BJ (cell line): ENCODE results near the gene NELL1. TPM values are rescaled to one million over a fixed set of nuclear protein-coding genes. Genes with fewer than 3 reads are reported as not detected.
"Not testable (repeated sequence)": the region's sequence is repeated elsewhere in the genome, so short reads cannot be mapped to it uniquely, and the experiment has no call there.

ENCODE experiments used
- CTCF ChIA-PET: fragments of 350-600 bp; formaldehyde crosslinking; extraction: SDS; loops from one replicate; lab custom pipeline; 2021; ENCODE audit warnings: antibody characterized with exemption, inconsistent platforms; lab: Yijun Ruan, JAX
- POLR2A ChIA-PET: fragments of 300-600 bp; sonication (Branson Sonifier 250); formaldehyde crosslinking; extraction: SDS; loops from one replicate; lab custom pipeline; 2021; ENCODE audit warnings: antibody characterized with exemption; lab: Charles Lee
- DNase-seq: peaks from one replicate; pipeline ENCODE4 v3.0.0-alpha.2; 2011; ENCODE audit warnings: low read depth
- H3K27me3 ChIP-seq: 2 replicates; pipeline ENCODE4 v1.6.0; 2011; ENCODE audit warnings: low read length; ENCODE audit not compliant: control insufficient read depth, insufficient read depth
- H3K36me3 ChIP-seq: 2 replicates; pipeline ENCODE4 v1.5.1; 2011; ENCODE audit warnings: low read length; ENCODE audit not compliant: control insufficient read depth, insufficient read depth
- H3K4me3 ChIP-seq: 2 replicates; pipeline ENCODE4 v1.5.1; 2011; ENCODE audit warnings: low read depth, mild to moderate bottlenecking, control low read depth, low read length
- polyA plus RNA-seq: library from polyadenylated mRNA; depleted of rRNA; stranded (reverse); fragments of >200 nt; gene quantifications from 2 replicates; pipeline ENCODE4 v1.2.3, GENCODE V29; 2011
- TF ChIP-seq, protein P1 (sequence below): IDR thresholded peaks from 2 replicates; pipeline ENCODE4 v1.5.1; 2011; ENCODE audit warnings: low read depth, mild to moderate bottlenecking, control low read depth, inconsistent platforms, low read length, moderate library complexity; ENCODE audit not compliant: insufficient read depth

Gene NELL1
- polyA plus RNA-seq, 1 experiment = not detected

DNA sequence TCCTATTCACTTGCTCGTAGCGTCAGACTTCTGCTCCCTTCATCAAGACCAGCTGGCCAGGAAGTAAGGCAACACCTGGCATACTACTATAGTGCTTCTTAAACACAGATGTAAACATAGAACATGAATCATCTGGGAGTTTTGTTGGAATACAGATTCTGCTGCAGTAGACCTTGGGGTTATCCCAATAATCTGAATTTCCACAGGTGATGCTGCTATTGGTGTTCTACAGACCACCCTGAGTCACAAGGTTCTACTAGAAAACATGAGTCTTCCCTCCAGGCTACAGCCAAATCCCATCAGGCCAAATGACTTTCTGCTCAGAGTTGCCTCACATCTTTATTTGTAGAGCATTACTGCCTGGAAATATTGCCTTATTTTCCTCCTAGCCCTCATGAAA, 175.2 kb downstream of the NELL1 start:
- TF ChIP-seq, protein P1, sequence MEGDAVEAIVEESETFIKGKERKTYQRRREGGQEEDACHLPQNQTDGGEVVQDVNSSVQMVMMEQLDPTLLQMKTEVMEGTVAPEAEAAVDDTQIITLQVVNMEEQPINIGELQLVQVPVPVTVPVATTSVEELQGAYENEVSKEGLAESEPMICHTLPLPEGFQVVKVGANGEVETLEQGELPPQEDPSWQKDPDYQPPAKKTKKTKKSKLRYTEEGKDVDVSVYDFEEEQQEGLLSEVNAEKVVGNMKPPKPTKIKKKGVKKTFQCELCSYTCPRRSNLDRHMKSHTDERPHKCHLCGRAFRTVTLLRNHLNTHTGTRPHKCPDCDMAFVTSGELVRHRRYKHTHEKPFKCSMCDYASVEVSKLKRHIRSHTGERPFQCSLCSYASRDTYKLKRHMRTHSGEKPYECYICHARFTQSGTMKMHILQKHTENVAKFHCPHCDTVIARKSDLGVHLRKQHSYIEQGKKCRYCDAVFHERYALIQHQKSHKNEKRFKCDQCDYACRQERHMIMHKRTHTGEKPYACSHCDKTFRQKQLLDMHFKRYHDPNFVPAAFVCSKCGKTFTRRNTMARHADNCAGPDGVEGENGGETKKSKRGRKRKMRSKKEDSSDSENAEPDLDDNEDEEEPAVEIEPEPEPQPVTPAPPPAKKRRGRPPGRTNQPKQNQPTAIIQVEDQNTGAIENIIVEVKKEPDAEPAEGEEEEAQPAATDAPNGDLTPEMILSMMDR = no peak
- Histone ChIP-seq H3K36me3 (no peaks in the 10 kb centered on the region), H3K4me3 (no peak overlapping the region), H3K27me3 (no peaks in the 10 kb centered on the region)
- POLR2A ChIA-PET = no interaction called here
- no peak for DNase-seq
- CTCF ChIA-PET = no interaction called here

DNA sequence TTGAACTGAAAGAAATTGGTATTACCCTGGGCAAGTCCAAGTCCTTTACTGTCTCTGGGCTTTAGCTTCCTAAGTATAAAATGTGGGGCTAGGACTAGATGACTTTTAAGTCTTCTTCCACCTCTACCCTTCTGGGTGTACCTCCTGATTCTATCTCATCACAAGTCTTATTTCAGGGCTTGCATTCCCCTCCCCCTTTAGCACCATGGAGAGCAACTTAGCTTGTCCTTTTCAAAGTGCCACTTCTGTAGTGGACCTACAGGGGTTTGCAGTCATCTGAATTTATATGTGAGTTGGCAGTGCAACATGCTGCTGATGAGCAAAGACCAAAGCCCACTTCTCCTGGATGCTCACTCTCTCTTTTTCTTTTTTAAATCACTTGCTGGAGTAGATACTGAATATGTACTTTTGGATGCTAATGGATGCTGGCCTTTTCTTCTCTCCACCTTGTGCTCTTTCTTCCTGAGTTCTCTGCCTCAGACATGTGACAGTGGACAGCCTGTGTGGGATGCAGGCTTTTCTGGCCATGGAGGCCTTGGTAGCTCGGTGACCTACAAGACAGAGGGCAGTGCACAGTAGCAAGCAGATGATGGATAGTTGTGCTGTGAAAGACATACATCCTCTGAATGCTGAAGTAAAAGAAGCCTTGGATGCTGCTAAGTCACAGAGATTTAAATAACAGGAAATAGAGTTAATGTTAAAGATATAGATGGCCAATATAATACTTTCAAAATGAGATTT, 185.0 kb downstream of the NELL1 start:
- TF ChIP-seq, protein P1 = no peak
- H3K27me3 ChIP-seq = no peaks in the 10 kb centered on the region
- no peak overlapping the region for H3K4me3 ChIP-seq
- POLR2A ChIA-PET = no interaction called here
- CTCF ChIA-PET = no interaction called here
- no peaks in the 10 kb centered on the region for H3K36me3 ChIP-seq
- no peak for DNase-seq

- no peaks in the 10 kb centered on the region for H3K36me3 ChIP-seq
- TF ChIP-seq, protein P1 = no peak
- H3K27me3 ChIP-seq = no peaks in the 10 kb centered on the region
- ChIA-PET POLR2A (no interaction called here), CTCF (no interaction called here)
- no peak for DNase-seq
- H3K4me3 ChIP-seq = no peak overlapping the region
These were observed 191.9 kb downstream of the NELL1 start for GRCh38 chr11:20861322-20861721.

DNA sequence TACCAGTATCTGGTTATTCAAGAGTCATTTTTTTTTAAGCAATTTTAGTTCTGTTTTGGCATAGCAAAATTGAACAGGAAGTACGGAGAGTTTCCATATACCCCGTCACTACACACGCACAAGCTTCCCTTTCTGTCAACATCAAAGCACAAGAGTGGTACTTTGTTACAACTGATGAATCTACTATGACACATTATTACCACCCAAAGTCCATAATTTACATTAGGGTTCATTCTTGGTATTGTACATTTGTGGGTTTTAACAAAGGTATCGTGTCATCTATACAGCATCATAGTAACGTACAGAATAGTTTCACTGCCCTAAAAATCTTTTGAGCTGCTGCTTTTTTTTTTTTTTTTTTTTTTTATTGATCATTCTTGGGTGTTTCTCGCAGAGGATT, 192.9 kb downstream of the NELL1 start:
- POLR2A ChIA-PET, H3K4me3 ChIP-seq, DNase-seq, H3K27me3 ChIP-seq, H3K36me3 ChIP-seq: not testable (repeated sequence)
- CTCF ChIA-PET = interaction anchor here (0.6 kb wide), 1 partner anchor 198 kb away, joined by 3 read pairs; no protein-coding TSS in a partner anchor

- no peak for DNase-seq
- ChIA-PET POLR2A (no interaction called here), CTCF (no interaction called here)
- Histone ChIP-seq H3K27me3 (no peaks in the 10 kb centered on the region), H3K36me3 (no peaks in the 10 kb centered on the region), H3K4me3 (no peak overlapping the region)
- TF ChIP-seq, protein P1 = no peak
These were observed 195.2 kb downstream of the NELL1 start for GRCh38 chr11:20864628-20865027.

DNA sequence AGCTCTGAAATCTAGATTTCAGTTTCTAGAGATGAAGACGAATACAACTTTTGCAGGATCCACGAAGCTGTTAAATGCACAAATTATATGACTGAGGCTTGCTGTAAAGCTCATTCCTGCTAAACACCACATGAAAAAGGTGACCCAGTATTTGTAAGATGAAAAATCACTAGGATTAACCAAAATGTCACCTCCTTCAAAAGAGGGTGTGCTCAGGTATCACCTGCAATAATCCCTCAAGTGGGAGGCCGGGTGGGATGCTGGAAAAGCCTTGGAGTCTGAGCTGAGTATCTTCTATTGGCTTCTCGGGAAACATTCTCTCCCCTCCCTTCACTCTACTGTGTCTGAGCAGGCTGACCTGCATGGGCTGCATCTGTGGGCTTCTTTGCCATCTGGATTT, 195.8 kb downstream of the NELL1 start:
- ChIA-PET POLR2A (no interaction called here), CTCF (no interaction called here)
- TF ChIP-seq, protein P1 = no peak
- DNase-seq = no peak
- no peak overlapping the region for H3K4me3 ChIP-seq
- H3K36me3 ChIP-seq = no peaks in the 10 kb centered on the region
- no peaks in the 10 kb centered on the region for H3K27me3 ChIP-seq
